Tibial nerve (tissue), 3 donors: ENCODE measurements around the gene CHD2.

Experiments used
- CTCF ChIP-seq, 5 experiments: fragments of 200-600 bp in 3 of 5; fragments of 450-650 bp in 2 of 5; sonication (generic) in 3 of 5; IDR thresholded peaks; one replicate each; pipeline ENCODE4 v1.5.1; 2016 to 2019; ENCODE audit warnings: antibody characterized with exemption in 5 of 5, mild to moderate bottlenecking in 3 of 5, moderate library complexity in 2 of 5
- POLR2A ChIP-seq, 2 donors: fragments of 450-650 bp; IDR thresholded peaks; one replicate each; pipeline ENCODE4 v1.6.1; 2017; ENCODE audit warnings: antibody characterized with exemption in 2 of 2, mild to moderate bottlenecking in 2 of 2, moderate library complexity in 2 of 2

DNA sequence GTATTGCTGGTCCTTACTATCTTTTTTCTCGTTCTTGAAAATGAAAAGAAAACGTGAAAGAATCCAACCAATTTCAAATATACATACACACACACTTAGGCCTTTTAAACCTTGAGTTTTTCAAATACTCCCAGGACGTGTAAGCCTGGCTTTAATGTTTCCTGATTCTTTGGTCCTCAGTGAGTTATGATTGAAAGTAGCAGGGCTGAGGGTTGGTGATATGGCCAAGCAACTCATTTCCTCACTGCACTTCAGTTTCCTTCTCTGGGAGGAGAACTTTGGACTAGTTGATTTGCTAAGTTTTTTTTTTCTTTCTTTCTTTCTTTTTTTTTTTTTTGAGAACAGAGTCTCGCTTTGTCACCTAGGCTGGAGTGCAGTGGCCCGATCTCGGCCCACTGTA is 34.6 kb downstream of the CHD2 start:
- TF ChIP-seq POLR2A (IDR thresholded peaks at IDR 0.05) (no peak), CTCF (IDR thresholded peaks at IDR 0.05) (no peak)
